Cardiac muscle cell (in vitro differentiated cells and primary cell): ENCODE data around the gene WIPI1. TPM values are rescaled to one million over a fixed set of nuclear protein-coding genes. Genes with fewer than 3 reads are reported as not detected.

ENCODE experiments used
- DNase-seq, 2 donors: peaks; one replicate each; pipeline versions ENCODE4 v3.0.0 to v3.0.0-alpha.2; 2010 to 2017; ENCODE audit warnings: low read depth in 1 of 2, low spot score in 1 of 2
- H3K27ac ChIP-seq: fragments of 200-600 bp; sonication (generic); 2 replicates; pipeline ENCODE4 v1.5.1; 2016
- H3K27me3 ChIP-seq: fragments of 200-600 bp; sonication (generic); 2 replicates; pipeline ENCODE4 v1.6.0; 2016; ENCODE audit warnings: control low read depth
- H3K36me3 ChIP-seq: fragments of 200-600 bp; sonication (generic); 2 replicates; pipeline ENCODE4 v1.5.1; 2016; ENCODE audit warnings: control low read depth
- H3K4me1 ChIP-seq: fragments of 200-600 bp; sonication (generic); 2 replicates; pipeline ENCODE4 v1.8.1; 2017; ENCODE audit warnings: low read depth, mild to moderate bottlenecking, mixed run types
- H3K4me3 ChIP-seq: fragments of 200-600 bp; sonication (generic); 2 replicates; pipeline ENCODE4 v1.5.1; 2016; ENCODE audit warnings: mild to moderate bottlenecking
- H3K9me3 ChIP-seq: fragments of 200-600 bp; sonication (generic); 2 replicates; pipeline ENCODE4 v1.5.1; 2017; ENCODE audit warnings: low read depth, mild to moderate bottlenecking, control low read depth
- CTCF ChIP-seq: IDR thresholded peaks from 2 replicates; pipeline ENCODE4 v1.5.1; 2012; ENCODE audit warnings: low read depth, mild to moderate bottlenecking, low read length
- polyA plus RNA-seq: library from polyadenylated mRNA; unstranded; fragments of >200 nt; fragmentation: Nextera tagmentation; extraction: Ambion mirVana; gene quantifications from 2 replicates; pipeline ENCODE4 v1.2.1, GENCODE V29; 2016
- total RNA-seq: library from RNA; depleted of rRNA; stranded (reverse); fragments of >200 nt; gene quantifications from 2 replicates; pipeline ENCODE4 v1.2.3, GENCODE V29; 2016

WIPI1 gene
- total and polyA plus RNA-seq, 2 experiments from 2014 or later = 39.8 to 72.5 TPM

DNA sequence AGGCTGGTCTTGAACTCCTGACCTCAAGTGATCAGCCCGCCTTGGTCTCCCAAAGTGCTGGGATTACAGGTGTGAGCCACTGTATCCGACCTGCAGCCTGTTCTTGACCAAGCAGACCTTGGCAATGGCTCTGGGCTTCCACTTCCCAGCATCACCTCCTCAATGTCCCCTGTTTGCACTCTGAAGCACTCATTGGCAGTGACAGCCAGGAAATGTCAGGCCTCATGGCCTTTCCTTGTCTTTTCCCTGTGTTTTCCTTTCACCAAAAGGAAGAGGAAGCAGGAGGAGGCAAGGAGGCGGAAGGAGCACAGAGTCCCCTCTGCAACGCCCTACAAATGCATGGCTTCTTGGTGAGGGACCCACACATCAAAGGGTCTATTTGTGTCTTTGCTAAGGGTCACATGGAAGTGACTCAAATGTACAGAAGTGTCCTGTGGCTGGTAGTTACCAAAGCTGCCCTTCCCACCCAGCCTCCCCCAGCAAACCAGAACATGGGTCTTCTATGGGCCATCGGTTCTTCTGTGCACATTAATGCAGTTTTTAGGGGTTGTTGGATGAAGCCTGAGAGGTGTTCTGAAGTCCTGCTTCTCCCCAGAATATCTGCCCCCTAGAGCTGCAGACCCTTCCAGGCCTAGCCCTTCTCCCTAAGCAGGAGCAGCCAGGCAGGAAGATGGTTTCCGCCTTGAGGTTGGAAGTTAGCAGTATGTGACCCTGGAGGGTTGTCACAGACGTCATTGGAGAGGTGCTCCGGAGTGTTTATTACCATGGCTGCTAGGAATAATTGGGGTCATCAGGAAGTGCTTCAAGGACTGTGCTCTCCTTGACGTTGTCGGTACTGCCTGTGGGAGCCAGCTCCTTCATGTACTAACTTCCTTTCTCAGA is 60.8 kb downstream of the WIPI1 start:
- no peak overlapping the region for H3K27ac ChIP-seq
- no peak for DNase-seq
- H3K4me3 ChIP-seq = no peak overlapping the region
- H3K9me3 ChIP-seq = no peaks in the 10 kb centered on the region
- H3K27me3 ChIP-seq = no peaks in the 10 kb centered on the region
- H3K36me3 ChIP-seq = no peaks in the 10 kb centered on the region
- H3K4me1 ChIP-seq = peaks cover 4% of the 10 kb centered on the region
- TF ChIP-seq CTCF = no peak

- Histone ChIP-seq H3K9me3 (no peaks in the 10 kb centered on the region), H3K4me3 (no peak overlapping the region), H3K27ac (no peak overlapping the region), H3K27me3 (no peaks in the 10 kb centered on the region), H3K36me3 (no peaks in the 10 kb centered on the region), H3K4me1 (peaks cover 4% of the 10 kb centered on the region)
- no peak for DNase-seq
- TF ChIP-seq CTCF = no peak
Measured at GRCh38 chr17:68394608-68395331, 62.5 kb downstream of the WIPI1 start.

DNA sequence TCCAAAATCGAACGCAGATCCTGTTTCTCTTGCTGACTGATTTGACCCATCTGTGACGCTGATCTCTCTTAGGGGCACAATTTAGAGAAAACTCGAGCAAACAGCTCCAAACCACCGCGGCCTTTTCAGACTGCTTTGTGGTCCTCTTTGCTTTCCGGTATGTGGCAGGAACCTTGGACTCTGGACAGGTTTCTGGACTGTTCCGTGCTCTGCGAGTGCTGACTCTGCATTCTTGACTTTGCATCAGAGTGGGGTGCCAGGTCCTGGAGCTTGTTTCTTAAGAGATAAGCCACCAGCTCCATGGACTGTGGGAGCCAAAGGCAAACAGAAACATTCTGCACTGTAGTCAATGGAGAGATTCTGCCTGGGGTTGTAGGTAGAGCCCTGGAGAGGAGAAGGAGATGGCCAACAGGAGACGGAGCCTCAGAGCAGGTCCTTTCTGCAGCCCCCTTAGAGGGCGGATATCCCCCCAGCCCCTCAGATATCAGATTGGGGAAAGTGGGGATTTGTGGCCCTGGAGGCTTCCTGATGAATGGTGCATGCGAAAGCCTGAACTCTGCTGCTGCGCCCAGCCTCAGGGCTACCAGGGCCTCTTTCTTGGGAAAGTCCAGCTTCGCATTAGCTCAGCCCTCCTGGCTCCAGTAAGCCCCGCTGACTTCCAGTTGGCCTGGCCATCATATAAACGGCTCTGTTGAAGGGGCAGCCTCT is 65.6 kb downstream of the WIPI1 start:
- DNase-seq = peak in 1 of 2 donors; percentile 62
- TF ChIP-seq CTCF = no peak

GRCh38 chr17:68390888-68391545 is 66.3 kb downstream of the WIPI1 start:
- Histone ChIP-seq H3K4me1 (no peaks in the 10 kb centered on the region), H3K4me3 (no peak overlapping the region), H3K27ac (no peak overlapping the region), H3K36me3 (no peaks in the 10 kb centered on the region), H3K9me3 (no peaks in the 10 kb centered on the region), H3K27me3 (no peaks in the 10 kb centered on the region)
- DNase-seq = no peak
- no peak for TF ChIP-seq CTCF

More for the DNA sequence above, 65.6 kb downstream of the WIPI1 start:
- Histone ChIP-seq H3K27ac (no peak overlapping the region), H3K36me3 (no peaks in the 10 kb centered on the region), H3K4me3 (no peak overlapping the region), H3K27me3 (no peaks in the 10 kb centered on the region), H3K4me1 (no peaks in the 10 kb centered on the region), H3K9me3 (no peaks in the 10 kb centered on the region)

DNA sequence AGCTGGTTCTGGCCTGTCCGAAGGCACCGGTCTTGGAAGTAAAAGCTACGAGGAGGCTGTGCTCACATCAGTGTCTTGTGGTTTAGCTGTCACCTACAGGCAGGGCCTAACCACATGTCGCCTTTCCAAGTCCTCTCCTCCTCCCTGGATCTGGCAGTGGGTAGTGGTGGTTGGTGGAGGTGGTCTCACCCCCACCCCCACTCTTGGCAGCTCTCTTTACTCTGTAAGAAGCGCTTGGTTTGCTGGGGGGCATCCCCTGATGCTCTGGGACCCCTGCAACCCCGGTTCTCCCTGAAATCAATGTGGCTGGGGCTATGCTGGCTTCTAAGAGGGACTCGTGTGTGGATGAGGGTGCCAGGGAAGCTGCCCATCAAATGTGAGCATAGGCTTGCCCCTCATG is 68.3 kb downstream of the WIPI1 start:
- no peak overlapping the region for H3K4me3 ChIP-seq
- TF ChIP-seq CTCF = no peak
- H3K9me3 ChIP-seq = no peaks in the 10 kb centered on the region
- no peaks in the 10 kb centered on the region for H3K27me3 ChIP-seq
- H3K4me1 ChIP-seq = no peaks in the 10 kb centered on the region
- no peak for DNase-seq
- no peak overlapping the region for H3K27ac ChIP-seq
- H3K36me3 ChIP-seq = no peaks in the 10 kb centered on the region
